Measurements from ENCODE around the gene ELOB.

ELOB gene

DNA sequence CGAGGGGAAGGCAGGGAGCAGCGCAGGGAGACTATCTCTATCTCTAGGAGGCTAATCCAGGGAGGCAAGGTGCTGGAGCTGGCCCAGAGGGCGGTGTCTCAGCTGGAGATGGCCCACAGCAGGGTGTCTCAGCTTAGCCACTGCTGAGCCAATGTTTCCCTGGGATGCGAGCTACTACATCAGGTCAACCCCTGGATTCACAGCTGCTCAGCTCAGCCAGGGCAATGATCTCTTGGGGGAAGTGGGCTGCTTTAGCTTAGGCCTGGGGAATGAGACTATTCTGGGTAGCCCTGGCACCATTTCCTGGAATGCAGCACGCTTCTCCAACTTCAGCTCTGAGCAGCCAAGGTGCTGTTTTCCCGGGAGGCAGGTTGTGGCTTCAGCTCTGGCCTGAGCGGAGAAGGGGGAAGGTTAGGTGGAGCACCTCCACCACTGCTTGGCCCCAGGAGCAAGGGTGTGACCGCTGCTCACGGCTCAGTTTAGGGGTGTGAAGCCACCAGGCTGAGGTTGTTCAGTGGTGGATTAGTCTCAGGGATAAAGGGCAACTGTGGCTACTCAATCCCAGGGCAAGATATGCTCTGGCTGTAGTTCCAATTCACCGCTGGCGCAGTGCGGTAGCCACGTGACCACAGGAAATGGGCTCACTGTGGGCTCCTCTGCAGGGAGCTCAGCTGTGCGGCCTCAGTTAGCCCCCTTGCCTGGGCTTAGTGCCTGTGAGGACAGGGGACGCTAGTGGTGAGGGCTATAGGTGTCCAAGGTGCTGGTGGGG is 34.8 kb upstream of the ELOB start:
- DNase-seq (ENCODE audit: low spot score) = no peak

DNA sequence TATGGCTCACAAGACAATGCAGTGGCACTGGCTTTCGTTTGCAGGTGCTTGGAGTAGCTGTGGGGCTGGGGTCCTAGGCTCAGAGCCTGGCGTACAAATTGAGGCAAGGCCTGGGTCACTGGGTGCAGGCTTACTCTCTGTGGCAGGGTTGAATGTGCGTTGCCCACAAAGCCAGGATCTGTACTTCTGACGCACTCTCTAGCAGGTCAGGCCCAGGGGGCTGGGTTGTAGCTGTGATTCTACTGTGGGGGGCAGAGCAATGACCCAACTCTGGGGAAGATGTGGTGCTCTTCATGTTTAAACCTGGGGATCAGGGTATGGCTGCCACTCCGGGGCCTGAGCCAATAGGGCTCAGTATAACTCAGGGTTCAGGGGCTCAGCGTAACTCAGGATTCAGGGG is 33.6 kb upstream of the ELOB start:
- no peak for DNase-seq (ENCODE audit: low spot score)

DNA sequence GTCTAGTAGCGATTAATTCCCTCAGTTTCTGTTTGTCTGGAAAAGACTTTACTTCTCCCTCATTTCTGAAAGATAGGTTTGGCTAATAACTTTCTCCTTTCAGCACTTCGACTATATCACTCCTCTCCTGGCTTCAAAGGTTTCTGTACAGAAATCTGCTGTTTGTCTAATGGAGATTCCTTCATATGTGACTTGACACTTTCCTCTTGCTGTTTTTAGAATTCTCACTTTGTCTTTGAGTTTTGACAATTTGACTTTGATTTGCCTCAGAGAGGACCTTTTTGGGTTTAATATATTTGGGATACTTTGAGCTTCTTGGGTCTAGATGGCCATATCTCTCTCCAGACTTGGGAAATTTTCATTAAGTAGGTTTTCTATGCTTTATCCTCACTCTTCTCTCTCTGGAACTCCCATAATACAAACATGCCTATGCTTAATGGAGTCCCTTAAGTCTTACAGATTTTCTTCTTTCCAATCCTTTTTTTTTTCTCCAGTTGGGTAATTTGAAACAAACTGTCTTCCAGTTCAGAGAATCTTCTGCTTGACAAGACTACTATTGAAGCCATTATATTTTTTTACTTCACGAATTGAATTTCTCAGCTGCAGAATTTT is 32.2 kb upstream of the ELOB start:
- no peak for DNase-seq (ENCODE audit: low spot score)

DNA sequence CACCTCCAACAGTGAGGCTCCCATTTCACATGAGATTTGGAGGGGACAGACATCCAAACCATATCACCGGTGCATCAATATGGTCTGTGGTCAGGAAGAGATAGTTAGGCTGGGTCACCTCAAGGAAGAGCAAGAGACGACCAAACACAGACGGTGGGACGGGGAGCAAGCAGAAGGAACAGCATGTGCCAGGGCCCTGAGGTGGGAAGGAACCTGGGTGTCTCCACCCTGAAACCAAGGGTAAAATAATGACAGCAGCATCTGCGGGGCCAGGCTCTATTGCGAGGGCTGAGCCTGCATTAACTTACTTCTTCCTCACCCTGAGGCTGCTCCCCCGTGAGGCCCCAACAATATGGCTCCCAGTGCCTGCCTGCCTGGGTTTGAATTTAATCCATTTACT is 31.1 kb upstream of the ELOB start:
- DNase-seq (ENCODE audit: low spot score) = no peak

DNA sequence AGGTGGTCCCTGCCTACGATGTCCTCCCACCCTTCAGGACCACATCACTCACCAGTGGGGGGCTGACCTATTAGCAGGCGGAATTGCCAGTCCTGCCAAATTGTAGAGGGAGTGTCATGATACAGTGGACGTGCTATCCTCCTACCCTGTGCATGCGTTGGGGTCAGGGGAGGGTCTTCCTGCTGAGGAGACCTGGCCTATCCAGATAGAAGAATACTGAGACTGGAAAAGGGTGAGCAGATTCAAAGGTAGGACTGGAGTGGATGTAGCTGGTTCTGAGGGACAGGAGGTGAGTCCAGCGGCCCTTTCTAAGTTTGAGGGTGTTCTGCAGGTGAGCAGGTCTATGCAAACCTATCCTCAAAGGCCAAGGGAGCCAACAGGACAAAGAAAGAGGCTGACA is 29.2 kb upstream of the ELOB start:
- DNase-seq (ENCODE audit: low spot score) = no peak

DNA sequence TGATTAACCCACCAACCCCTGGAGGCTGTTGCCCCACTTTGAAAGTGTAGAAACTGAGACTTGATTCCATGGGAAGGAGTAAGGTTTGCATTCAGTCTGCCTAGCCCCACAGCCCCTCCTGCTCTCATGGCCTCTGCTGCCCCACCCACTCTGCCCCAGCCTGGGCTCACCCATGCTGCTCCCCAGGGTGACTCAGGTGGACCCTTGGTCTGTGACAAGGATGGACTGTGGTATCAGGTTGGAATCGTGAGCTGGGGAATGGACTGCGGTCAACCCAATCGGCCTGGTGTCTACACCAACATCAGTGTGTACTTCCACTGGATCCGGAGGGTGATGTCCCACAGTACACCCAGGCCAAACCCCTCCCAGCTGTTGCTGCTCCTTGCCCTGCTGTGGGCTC is 27.6 kb upstream of the ELOB start:
- DNase-seq (ENCODE audit: low spot score) = no peak

DNA sequence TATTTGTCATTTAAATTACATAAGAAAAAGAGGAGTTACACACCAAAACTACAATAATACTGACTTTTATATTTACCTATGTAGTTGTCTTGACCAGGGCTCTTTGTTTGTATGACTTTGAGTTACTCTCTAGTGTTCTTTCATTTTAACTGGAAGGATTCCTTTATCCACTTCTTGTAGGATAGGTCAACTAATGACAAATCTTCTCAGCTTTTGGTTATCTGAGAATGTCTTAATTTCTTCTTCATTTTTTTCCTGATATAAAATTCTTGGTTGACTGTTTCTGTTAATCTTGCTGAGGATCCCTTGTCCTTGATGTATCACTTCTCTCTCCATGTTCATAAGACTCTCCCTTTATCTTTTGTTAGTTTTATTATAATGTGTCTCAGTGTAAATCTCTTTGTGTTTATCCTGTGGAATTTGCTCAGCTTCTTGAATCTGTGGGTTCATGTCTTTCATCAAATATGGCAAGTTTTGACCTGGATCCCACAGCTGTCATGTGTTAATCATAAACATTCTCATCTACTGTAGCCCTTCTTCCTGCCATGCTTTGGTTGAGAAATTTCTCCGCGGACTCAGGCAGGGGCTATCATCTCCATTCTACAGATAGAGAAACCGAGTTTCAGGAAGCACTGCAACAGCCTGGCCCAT is 26.6 kb upstream of the ELOB start:
- DNase-seq (ENCODE audit: low spot score) = no peak

DNA sequence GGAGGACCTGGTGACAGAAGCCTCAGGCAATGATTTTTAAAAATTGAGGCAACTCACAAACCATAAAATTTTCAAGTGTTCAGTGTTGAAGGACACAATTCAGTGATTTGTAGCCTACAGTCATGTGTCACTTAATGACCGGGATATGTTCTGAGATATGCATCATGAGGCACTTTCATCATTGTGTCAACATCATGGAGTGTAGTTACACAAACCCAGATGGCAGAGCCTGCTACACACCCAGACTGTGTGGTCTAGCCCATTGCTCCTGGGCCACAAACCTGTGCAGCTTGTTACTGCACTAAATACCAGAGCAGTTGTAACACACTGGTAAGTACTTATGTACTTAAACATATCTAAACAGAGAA is 22.8 kb upstream of the ELOB start:
- DNase-seq (ENCODE audit: low spot score) = no peak

DNA sequence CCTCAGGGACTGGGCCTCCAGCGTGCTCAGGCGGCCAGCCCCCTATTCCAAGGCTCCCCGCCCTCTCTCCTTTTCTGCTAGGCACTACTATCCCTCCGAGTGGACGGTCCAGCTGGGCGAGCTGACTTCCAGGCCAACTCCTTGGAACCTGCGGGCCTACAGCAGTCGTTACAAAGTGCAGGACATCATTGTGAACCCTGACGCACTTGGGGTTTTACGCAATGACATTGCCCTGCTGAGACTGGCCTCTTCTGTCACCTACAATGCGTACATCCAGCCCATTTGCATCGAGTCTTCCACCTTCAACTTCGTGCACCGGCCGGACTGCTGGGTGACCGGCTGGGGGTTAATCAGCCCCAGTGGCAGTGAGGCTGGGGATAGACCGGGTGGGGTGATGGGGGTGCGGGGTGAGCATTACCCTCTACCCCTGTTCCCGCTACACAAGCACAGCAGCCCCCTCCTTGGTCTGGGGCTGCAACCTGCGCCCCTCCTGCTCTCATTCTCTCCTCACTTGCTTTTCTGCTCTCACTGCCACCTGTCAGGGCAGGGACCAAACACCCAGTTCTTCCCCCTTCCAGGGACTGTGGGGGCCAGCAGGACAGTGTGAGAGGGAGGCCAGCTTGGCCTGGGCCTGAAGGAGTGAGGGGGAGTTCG is 22.3 kb upstream of the ELOB start:
- DNase-seq (ENCODE audit: low spot score) = no peak

DNA sequence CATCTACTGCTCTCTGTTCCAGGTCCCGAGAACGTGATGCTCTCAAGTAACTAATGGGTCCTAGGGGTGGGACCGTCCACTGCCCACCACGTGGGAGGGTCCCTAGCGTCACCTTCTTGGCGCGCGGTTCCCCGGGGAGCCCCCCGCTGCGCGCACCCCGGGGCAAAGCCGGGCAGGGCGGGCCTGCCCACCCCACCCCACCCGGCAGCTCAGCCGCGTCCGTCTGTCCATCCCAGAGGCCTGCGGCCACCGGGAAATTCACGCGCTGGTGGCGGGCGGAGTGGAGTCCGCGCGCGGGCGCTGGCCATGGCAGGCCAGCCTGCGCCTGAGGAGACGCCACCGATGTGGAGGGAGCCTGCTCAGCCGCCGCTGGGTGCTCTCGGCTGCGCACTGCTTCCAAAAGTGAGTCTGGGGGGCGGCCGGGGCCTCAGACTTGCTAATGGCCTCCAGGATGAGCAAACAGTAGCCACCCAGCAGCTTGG is 21.7 kb upstream of the ELOB start:
- DNase-seq (ENCODE audit: low spot score) = no peak

DNA sequence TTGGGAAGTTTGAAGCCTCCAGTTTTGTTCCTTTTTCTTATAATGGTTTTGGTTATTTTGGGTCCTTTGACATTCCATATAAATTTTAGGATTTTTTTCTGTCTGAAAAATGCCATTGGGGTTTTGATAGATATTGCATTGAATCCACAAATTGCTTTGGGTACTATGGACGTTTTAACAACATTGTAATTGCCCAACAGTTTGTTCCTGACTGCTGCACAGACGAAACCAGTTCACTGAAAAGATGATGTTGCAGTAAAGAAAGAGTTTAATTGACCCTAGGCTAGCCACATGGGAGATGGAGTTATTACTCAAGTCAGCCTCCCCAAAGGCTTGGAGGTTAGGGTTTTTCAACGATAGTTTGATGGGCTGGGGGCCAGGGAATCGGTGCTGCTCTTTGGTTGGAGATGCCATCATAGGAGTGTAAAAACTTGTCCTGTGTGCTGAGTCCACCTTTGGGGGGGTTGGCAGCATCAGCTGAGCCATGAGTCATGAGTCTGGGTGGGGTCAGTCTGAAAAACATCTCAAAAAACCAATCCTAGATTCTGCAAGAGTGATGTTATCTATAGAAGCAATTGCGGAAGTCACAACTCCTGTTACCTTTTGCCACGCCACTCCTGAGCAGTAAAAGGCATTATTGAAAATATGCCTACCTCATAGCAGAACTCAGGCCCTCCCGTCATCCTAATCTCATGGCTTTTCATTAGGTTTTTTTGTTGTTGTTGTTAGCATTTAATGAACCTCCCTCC is 18.5 kb upstream of the ELOB start:
- no peak for DNase-seq (ENCODE audit: low spot score)

DNA sequence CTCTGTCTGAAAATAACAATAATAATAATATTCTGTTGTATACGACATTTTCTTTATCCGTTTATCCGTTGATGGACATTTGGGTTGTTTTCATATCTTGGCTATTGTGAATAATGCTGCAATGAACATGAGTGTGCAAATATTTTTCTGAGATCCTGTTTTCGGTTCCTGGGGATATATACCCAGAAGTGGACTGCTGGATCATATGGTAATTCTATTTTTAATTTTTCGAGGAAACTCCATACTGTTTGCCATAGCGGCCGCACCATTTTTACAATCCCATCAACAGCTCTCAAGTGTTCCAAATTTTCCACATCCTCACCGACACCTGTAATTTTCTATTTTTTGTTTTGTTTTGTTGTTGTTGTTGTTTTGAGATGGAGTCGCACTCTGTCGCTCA is 15.9 kb upstream of the ELOB start:
- DNase-seq (ENCODE audit: low spot score) = no peak

DNA sequence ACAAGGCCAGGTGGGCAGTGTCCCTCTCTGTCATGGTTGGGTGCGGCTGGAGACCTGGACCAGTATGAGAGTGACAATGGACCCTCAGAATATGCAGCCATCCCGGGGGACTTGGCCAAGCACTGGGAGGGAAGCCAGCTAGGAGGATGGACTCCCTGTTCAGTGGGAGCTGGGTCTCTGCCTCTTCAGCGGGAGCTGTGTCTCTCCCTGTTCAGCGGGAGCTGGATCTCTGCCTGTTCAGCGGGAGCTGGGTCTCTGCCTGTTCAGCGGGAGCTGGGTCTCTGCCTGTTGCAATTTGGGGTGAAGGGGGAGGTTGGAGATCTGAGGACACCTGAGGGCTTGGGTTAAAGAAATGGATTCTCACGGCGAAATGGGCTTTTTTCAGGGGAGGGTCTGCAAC is 14.1 kb upstream of the ELOB start:
- no peak for DNase-seq (ENCODE audit: low spot score)

DNA sequence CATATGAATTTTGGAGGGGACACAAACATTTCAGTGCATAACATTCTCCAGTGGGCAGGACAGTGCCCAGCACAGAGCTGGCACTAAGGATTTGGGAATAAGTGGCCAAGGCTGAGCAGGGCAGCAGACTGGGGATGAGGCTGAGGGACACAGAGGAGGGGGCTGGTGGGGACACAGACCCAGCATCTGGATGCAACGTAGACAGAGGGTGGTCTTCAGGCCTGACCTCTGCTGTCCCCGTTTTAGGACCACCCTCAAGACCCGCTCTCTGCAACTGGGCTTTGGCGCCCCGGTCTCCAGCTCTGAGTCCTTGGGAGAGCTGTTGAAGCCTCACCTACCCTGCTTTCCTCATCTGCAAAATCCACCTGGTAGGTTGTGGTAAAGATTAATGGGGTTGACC is 13.6 kb upstream of the ELOB start:
- no peak for DNase-seq (ENCODE audit: low spot score)

DNA sequence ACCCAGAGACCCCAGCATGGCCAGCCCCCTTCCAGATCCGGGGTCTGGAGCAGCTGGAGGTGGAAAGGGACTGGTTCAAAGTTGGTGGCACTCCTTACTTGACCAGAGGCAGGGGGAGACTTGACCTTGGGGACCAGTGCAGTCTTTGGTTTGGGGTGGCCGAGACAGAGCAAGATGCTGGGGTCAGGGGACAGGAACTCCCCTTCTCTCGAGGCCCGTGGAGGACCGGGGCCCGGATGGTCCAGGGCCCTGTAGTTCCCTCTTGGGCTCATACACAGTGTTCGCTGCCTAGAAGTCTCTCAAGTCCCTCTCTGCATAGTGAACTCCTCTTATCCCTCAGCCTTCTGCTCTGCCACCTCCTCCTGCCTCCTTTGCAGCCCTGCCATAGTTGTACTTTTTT is 10.9 kb upstream of the ELOB start:
- DNase-seq (ENCODE audit: low spot score) = no peak

DNA sequence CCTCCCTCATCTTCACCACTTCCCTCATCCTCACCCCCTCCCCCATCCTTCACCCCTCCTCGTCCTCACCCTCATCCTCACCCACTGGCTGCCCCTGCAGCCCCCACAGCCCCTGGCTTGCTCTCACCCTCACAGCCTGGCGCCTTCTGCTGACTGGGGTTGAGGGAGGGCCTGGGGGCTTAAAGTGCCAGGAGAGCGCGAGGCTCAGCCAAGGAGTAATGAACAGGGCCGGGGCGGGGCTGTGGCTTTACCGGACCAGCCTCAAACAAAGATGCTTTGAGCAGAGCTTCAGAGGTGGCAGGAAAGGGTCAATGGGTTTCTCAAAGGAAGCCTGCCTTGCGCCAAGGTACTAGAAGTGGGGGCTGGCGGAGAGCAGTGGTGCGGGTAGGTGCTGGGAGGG is 10.3 kb upstream of the ELOB start, which contains the start of gene PRSS33:
PRSS33 (minus strand) TSS at position 155 of the 400 bp plus-strand sequence. CDS start 1,013 bp downstream, outside the sequence.
- DNase-seq (ENCODE audit: low spot score) = no peak

DNA sequence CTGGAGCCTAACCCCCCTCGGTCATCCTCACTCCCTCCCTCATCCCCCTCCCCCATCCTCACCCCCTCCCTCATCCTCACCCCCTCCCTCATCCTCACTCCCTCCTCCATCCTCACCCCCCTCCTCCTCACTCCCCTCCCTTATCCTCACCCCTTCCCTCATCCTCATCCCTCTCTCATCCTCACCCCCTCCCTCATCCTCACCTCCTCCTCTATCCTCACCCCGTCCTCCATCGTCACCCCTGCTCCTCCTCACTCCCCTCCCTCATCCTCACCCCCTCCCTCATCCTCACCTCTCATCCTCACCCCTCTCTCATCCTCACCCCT is 9.7 kb upstream of the ELOB start:
- no peak for DNase-seq (ENCODE audit: low spot score)

DNA sequence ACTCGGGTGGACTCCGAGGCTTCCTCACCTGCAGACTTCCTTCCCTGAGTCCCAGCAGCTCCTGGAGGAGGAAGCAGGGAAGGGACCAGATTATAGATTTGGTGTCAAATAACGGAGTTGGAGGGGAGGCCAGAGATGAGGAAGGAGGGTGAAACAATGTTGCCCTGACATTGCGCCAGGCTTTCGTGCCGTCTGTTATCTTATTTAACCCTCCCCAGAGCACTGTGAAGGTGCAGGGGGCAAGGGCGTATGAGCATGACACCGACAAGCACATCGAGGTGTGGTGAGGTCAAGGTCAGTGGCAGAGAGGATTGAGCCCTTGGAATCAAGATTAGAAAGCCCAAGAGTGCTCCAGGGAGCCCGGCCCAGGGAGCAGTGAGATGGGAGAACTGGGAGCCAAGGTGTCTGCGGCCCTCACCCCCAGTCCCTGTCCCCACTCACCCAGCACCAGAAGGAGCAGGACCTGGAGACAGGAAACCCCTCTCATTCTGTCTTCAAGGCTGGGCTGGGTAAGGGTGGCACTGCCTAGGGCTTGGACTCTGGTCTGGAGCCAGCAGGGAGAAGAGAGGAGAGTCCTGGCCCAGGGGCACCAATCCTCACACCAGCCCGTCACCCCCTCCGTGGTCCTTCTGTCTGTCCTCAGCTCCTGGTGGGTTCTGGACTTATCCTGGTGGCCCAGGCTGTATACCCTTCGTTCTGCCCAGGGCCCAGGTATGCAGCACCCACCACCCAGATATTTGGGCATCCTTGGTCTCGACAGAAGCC is 9.2 kb upstream of the ELOB start:
- no peak for DNase-seq (ENCODE audit: low spot score)

DNA sequence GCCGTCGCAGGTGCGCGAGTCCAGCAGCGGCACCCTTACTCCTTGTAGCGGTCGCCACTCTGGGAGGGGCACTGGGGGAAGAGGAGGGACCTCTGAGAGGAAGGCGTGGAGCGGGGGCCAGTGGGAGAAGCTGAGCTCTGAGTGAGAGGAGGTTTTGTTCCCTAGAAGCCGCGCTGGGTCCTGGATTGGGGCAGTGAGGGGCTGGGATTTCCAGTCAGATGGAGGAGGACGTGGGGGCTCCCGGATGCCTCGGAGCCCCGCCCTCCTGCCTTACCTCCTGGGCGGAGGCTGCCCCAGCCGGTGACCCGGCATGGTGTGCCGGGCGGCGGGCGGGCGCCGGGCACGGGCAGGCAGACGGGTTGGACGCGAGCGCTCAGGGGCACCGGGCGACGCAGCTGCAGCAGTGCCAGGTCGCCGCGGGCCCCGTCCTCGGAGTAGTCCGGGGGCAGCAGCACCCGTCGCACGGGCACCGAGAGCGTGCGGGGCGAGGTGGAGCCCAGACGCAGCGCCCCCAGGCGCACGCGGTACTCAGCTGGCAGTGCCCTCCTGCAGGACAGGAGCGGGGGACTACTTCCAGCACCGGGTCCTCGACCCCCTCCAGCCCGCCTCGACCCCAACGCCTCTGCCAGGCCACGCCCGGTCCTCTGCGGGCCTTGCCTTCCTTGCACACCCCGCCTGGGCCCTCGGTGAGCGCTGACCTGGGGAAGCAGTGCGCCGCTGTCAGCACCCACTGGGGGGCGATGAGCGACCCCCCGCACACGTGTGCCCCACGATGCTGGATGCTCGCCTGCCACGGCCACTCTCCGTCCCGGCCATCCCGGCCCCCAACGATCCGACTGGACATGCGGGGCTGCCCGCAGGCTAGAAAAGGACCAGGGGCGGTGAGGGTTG is 8.3 kb upstream of the ELOB start:
- DNase-seq (ENCODE audit: low spot score) = no peak

Data from SK-N-DZ (cell line).